IPS-NIHi7 (cell line): ENCODE measurements around the gene PKP1.

Experiments
- DNase-seq: peaks from one replicate; pipeline ENCODE4 v3.0.0; 2012; ENCODE audit warnings: mixed read lengths; ENCODE audit errors: extremely low spot score

PKP1 gene

GRCh38 chr1:201260236-201260590 lies 23.1 kb upstream of the PKP1 start:
- DNase-seq, result no peak

DNA sequence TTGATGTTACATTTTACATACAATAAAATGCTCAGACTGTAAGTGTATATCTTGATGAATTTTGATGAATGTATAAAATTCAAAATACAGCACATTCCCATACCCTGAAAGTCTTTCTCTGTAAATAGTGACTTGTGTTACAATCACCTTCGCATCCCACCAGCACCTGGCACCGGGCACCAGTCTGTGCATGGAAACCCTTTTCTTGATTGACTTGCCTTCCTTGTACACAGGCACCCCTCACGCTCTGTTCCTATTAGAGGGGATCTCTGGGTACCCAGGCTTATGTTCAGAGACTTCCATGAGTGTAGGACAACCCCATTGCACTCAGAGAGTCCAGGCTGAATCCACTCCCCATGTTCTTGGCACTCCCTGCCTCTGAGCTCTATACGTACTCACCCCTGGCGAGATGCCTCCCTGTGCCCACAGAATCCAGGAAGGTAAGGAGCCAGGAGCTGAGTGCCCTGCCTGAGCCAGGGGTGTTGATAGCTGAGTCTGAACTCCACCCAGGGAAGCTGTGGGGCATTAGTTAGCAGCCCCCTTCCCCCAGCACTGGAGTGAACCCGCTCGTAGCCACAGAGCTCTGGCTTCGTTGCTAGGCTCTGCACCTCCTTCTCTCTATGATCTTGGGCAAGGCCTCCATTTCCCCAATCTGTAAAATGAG lies 22.5 kb upstream of the PKP1 start:
- DNase-seq, result no peak

- DNase-seq, result no peak
Observed at GRCh38 chr1:201261771-201262547, 21.3 kb upstream of the PKP1 start.

GRCh38 chr1:201262963-201263608 lies 20.2 kb upstream of the PKP1 start:
- DNase-seq, result peak; percentile 9

- no peak for DNase-seq
Observed at GRCh38 chr1:201264072-201264471, 19.2 kb upstream of the PKP1 start.

- no peak for DNase-seq
Observed at GRCh38 chr1:201264554-201264953, 18.8 kb upstream of the PKP1 start.

- DNase-seq, result no peak
Observed at GRCh38 chr1:201265756-201266155, 17.6 kb upstream of the PKP1 start.

GRCh38 chr1:201266276-201266675 lies 17.0 kb upstream of the PKP1 start:
- no peak for DNase-seq

GRCh38 chr1:201266774-201267173 lies 16.5 kb upstream of the PKP1 start:
- DNase-seq, result no peak

DNA sequence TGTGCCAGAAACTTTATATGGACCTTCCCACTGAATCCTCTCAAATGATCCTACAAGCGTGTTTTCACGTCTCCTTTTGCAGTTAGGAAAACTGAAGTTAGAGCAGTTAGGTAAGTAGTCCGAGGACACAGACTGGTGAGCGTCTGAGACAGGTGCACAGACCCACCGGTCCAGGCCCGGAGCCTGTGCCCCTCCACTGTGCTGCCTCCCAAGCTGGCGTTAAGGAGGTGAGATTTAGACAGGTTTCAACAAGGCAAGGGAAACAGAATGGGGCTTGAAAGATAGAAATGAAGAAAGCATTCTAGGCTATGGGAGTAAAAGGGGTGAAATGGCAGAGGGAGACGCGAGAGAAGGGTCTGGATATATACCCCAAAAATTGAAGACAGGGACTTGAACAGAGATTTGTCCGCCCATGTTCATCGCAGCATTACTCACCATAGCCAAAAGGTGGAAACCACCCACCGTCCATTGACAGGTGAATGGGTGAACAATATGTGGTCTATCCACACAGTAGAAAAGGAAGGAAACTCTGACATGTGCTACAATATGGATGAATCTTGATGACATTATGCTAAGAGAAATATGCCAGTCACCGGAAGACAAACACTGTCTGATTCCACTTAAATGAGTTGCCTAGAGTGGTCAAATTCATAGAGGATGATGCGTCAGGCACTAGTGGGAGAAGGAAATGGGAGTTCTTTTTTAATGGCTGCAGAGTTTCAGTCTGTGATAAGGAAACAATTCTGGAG lies 15.7 kb upstream of the PKP1 start:
- no peak for DNase-seq

DNA sequence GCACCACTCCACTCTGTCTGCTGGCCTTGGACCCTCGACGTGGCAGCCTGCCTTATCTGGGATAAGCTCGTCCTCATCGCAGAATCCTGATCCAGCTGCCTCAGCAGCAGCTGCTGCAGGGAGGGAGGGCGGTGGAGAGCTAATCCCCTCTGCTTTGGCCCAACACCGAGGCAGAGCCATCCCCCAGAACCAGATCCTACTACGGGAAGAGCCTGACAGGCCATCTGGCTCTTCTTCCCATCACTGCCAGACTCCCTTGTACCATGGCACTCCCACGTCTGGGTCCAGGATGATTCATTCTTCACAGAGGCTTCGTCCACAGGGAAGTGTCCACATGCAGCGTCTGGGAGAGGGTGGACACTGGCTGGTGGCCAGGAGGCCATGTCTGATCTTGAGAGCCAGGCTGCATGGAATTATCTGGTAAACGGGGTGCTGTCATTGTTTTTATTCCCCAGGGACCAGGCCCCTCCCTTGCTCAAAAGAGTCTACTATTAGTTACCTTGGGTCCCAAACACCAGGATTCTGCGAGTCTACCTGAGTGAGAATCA lies 14.6 kb upstream of the PKP1 start:
- DNase-seq, result no peak

GRCh38 chr1:201269281-201269680 lies 14.0 kb upstream of the PKP1 start:
- DNase-seq, result no peak

DNA sequence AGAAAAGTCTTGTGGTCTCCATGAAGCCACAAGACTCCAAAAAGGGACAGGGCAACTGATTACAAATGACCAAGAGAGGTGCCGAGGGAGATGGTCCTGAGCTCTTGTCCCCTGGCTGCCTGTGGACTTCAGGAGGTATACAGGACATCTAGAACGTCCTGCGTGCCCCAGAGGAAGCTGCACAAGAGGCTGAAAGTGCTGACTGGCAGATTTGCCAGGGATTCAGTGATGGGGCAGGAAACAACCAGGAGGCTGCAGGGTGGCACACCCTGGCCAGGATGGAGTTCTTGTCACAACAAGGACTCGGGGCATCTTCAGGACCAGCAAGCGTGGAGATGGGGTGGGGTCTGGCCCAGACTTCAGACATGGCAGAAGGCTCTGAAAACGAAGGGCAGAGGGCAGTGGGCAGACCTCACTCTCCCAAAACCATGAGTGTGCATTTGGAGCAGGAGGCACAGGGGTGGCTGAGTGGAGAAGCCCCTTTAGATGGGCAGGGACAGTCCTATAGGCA lies 13.4 kb upstream of the PKP1 start:
- no peak for DNase-seq

GRCh38 chr1:201270616-201271390 lies 12.5 kb upstream of the PKP1 start:
- DNase-seq, result no peak

GRCh38 chr1:201272799-201273198 lies 10.5 kb upstream of the PKP1 start:
- no peak for DNase-seq

GRCh38 chr1:201274616-201275252 lies 8.6 kb upstream of the PKP1 start:
- DNase-seq, result no peak

DNA sequence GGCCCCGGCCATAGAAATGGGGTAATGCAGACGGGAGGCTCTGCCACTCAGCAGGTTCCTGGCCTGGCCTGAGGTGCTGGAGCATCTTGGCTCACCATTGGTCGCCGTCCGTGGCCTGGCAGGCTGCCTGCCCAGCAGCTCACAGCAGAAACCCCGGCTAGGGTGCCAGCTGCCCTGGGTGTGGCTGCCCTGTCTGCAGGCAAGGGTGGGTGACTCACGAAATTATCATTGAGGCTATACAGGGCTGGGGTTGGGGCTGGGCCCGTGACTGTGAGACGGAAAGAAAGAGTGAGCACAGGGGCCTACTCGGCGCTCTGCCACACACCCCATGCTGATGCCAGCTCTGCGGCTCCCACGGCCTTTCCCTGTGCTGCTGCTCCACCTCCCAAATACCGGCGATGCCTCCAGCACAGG lies 8.0 kb upstream of the PKP1 start:
- no peak for DNase-seq

- DNase-seq, result no peak
Observed at GRCh38 chr1:201276891-201277290, 6.4 kb upstream of the PKP1 start.

GRCh38 chr1:201277441-201277840 lies 5.9 kb upstream of the PKP1 start:
- DNase-seq, result no peak

DNA sequence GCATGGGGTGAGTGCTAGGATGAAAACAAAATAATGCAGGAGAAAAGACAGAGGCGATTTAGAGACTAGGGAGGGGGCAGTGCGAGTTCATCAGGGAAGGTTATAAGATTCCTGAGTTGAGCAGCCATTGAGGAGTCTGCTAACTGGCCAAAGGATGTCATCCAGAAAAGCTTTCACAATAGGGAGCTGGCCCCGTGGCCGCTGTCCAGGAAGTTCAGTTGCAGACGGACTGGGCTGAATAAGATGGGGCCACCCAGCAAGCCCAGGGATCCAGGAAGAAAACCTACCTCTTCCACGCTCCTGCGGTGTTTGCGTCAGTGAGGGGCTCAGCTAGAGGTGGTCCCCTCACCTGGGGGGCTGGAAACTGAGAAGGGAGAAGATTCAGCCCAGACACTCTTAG lies 4.0 kb upstream of the PKP1 start:
- DNase-seq, result no peak

GRCh38 chr1:201280884-201281283 lies 2.4 kb upstream of the PKP1 start:
- DNase-seq, result no peak
